Endodermal cell (in vitro differentiated cells): Measurements from ENCODE around the gene HAUS1. TPM values are rescaled to one million over a fixed set of nuclear protein-coding genes. Genes with fewer than 3 reads are reported as not detected.
"Not testable (repeated sequence)": the region's sequence is repeated elsewhere in the genome, so short reads cannot be mapped to it uniquely, and the experiment has no call there.

Experiments
- DNase-seq: peaks from one replicate; pipeline ENCODE4 v3.0.0-alpha.2; 2017
- H3K27ac ChIP-seq: 2 replicates; pipeline ENCODE4 v1.5.1; 2013; ENCODE audit warnings: mild to moderate bottlenecking, low read depth, low read length, moderate library complexity
- H3K27me3 ChIP-seq: 2 replicates; pipeline ENCODE4 v1.6.1; 2013; ENCODE audit warnings: mild to moderate bottlenecking, low read length, moderate library complexity; ENCODE audit not compliant: insufficient read depth, control insufficient read depth, poor library complexity, severe bottlenecking
- H3K36me3 ChIP-seq: 2 replicates; pipeline ENCODE4 v1.7.0; 2013; ENCODE audit warnings: mild to moderate bottlenecking, low read length, moderate library complexity; ENCODE audit not compliant: control insufficient read depth, insufficient read depth
- H3K4me1 ChIP-seq: one replicate; pipeline ENCODE4 v1.7.0; 2013; ENCODE audit warnings: low read length; ENCODE audit not compliant: control insufficient read depth, insufficient read depth
- H3K4me3 ChIP-seq: 2 replicates; pipeline ENCODE4 v1.5.1; 2013; ENCODE audit warnings: mild to moderate bottlenecking, low read length, moderate library complexity
- H3K9ac ChIP-seq: 2 replicates; pipeline ENCODE4 v1.6.1; 2013; ENCODE audit warnings: mild to moderate bottlenecking, low read length, moderate library complexity; ENCODE audit not compliant: poor library complexity, severe bottlenecking; ENCODE audit errors: extremely low read depth
- H3K9me3 ChIP-seq: 2 replicates; pipeline ENCODE4 v1.6.1; 2013; ENCODE audit warnings: mild to moderate bottlenecking, low read length, moderate library complexity; ENCODE audit not compliant: control insufficient read depth
- H3K27ac Mint-ChIP-seq: 2 replicates; pipeline ENCODE4 v1.8.0; 2020; ENCODE audit warnings: mixed read lengths
- H3K27me3 Mint-ChIP-seq: 2 replicates; pipeline ENCODE4 v1.8.0; 2021; ENCODE audit warnings: mild to moderate bottlenecking, mixed read lengths; ENCODE audit not compliant: insufficient read depth
- H3K36me3 Mint-ChIP-seq: 2 replicates; pipeline ENCODE4 v1.8.0; 2020; ENCODE audit warnings: low read depth, mixed read lengths
- H3K4me1 Mint-ChIP-seq: 2 replicates; pipeline ENCODE4 v1.8.0; 2020; ENCODE audit warnings: mixed read lengths
- H3K4me3 Mint-ChIP-seq: 2 replicates; pipeline ENCODE4 v1.8.0; 2020; ENCODE audit warnings: mild to moderate bottlenecking, moderate library complexity, mixed read lengths
- H3K9me3 Mint-ChIP-seq: 2 replicates; pipeline ENCODE4 v1.8.0; 2020; ENCODE audit warnings: mild to moderate bottlenecking, mixed read lengths
- WGBS, 2 experiments: methylation state at CpG; one replicate each; pipeline versions ENCODE4 v1.1.5 to v1.1.7; 2013; ENCODE audit warnings: missing lambda C conversion rate in 2 of 2, mixed read lengths in 1 of 2; ENCODE audit not compliant: insufficient coverage in 1 of 2, insufficient read length in 1 of 2; 5-methylcytosine and 5-hydroxymethylcytosine counted together
- total RNA-seq, 2 donors: library from RNA; stranded (reverse); fragmentation: NEBNext Ultra II Directional in 1 of 2; extraction: Animal tissue kit (Norgen Biotek cat#: 25700) in 1 of 2; gene quantifications; 2 replicates in 1 of 2; 3 replicates in 1 of 2; pipeline ENCODE4 v1.2.1, GENCODE V29; 2021
- TF ChIP-seq, protein P1 (sequence below): fragments of 200-600 bp; sonication (generic); conservative IDR thresholded peaks from 2 replicates; pipeline ENCODE4 v1.5.0; 2021; ENCODE audit warnings: antibody characterized with exemption, mild to moderate bottlenecking

Gene HAUS1
- total RNA-seq, 2 donors from 2014 or later = 80.1 to 130 TPM

DNA sequence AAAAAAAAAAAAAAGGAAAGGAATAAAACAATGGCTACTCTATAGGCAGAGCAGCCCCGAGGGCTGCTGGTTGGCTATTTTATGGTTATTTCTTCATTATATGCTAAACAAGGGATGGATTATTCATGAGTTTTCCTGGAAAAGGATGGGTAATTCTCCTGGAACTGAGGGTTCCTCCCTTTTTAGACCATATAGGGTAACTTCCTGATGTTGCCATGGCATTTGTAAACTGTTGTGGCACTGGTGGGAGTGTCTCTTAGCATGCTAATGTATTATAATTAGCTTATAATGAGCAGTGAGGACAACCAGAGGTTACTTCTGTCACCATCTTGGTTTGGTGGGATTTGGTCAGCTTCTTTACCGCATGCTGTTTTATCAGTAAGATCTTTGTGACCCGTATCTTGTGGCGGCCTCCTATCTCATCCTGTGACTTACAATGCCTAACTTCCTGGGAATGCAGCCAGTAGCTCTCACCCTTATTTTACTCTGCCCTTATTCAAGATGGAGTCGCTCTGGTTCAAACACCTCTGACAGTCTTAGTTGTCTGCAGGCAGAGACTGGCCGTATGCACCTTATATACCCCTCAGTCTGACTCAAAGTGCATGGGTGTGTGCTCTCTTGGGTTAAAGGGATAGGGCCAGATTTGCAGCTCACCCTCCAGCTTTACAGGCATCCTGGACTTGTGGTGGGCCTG, 57.7 kb downstream of the HAUS1 start:
- Histone ChIP-seq H3K4me3 (no peak overlapping the region), H3K9ac (no peak overlapping the region), H3K9me3 (no peaks in the 10 kb centered on the region), H3K27me3 (no peaks in the 10 kb centered on the region), H3K27ac (no peak overlapping the region), H3K36me3 (no peaks in the 10 kb centered on the region), H3K4me1 (no peaks in the 10 kb centered on the region)
- no peaks in the 10 kb centered on the region for H3K9me3 Mint-ChIP-seq
- no peak overlapping the region for H3K27ac Mint-ChIP-seq
- no peaks in the 10 kb centered on the region for H3K36me3 Mint-ChIP-seq
- no peak overlapping the region for H3K4me3 Mint-ChIP-seq
- peaks cover 8% of the 10 kb centered on the region for H3K4me1 Mint-ChIP-seq
- 77 to 93% methylated on average over 3 to 6 of the region's 6 CpGs for WGBS, 2 experiments
- no peak for DNase-seq
- no peaks in the 10 kb centered on the region for H3K27me3 Mint-ChIP-seq
- TF ChIP-seq, protein P1, sequence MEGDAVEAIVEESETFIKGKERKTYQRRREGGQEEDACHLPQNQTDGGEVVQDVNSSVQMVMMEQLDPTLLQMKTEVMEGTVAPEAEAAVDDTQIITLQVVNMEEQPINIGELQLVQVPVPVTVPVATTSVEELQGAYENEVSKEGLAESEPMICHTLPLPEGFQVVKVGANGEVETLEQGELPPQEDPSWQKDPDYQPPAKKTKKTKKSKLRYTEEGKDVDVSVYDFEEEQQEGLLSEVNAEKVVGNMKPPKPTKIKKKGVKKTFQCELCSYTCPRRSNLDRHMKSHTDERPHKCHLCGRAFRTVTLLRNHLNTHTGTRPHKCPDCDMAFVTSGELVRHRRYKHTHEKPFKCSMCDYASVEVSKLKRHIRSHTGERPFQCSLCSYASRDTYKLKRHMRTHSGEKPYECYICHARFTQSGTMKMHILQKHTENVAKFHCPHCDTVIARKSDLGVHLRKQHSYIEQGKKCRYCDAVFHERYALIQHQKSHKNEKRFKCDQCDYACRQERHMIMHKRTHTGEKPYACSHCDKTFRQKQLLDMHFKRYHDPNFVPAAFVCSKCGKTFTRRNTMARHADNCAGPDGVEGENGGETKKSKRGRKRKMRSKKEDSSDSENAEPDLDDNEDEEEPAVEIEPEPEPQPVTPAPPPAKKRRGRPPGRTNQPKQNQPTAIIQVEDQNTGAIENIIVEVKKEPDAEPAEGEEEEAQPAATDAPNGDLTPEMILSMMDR = no peak

- H3K27ac Mint-ChIP-seq = no peak overlapping the region
- no peak for DNase-seq
- H3K9me3 Mint-ChIP-seq = no peaks in the 10 kb centered on the region
- H3K27me3 Mint-ChIP-seq = no peaks in the 10 kb centered on the region
- Histone ChIP-seq H3K9ac (no peak overlapping the region), H3K36me3 (no peaks in the 10 kb centered on the region), H3K4me3 (no peak overlapping the region), H3K9me3 (no peaks in the 10 kb centered on the region), H3K4me1 (no peaks in the 10 kb centered on the region), H3K27ac (no peak overlapping the region), H3K27me3 (no peaks in the 10 kb centered on the region)
- H3K4me1 Mint-ChIP-seq = peaks cover 8% of the 10 kb centered on the region
- no peaks in the 10 kb centered on the region for H3K36me3 Mint-ChIP-seq
- no peak overlapping the region for H3K4me3 Mint-ChIP-seq
- 100% methylated on average over 1 of the region's 3 CpGs; no CpG with 5 or more reads in 1 of the 2 experiments for WGBS, 2 experiments
- TF ChIP-seq, protein P1 = no peak
Measured at GRCh38 chr18:46163091-46163490, 58.9 kb downstream of the HAUS1 start.

- Histone ChIP-seq H3K4me1 (no peaks in the 10 kb centered on the region), H3K4me3 (no peak overlapping the region), H3K9me3 (no peaks in the 10 kb centered on the region), H3K27me3 (no peaks in the 10 kb centered on the region), H3K36me3 (no peaks in the 10 kb centered on the region), H3K27ac (no peak overlapping the region), H3K9ac (no peak overlapping the region)
- Mint-ChIP-seq H3K36me3 (no peaks in the 10 kb centered on the region), H3K27ac (no peak overlapping the region), H3K27me3 (no peaks in the 10 kb centered on the region), H3K4me1 (peaks cover 8% of the 10 kb centered on the region), H3K4me3 (no peak overlapping the region), H3K9me3 (no peaks in the 10 kb centered on the region)
- 91 to 100% methylated on average over 3 to 7 of the region's 7 CpGs for WGBS, 2 experiments
- no peak for DNase-seq
- TF ChIP-seq, protein P1 = no peak
Measured at GRCh38 chr18:46163941-46164499, 59.8 kb downstream of the HAUS1 start.

DNA sequence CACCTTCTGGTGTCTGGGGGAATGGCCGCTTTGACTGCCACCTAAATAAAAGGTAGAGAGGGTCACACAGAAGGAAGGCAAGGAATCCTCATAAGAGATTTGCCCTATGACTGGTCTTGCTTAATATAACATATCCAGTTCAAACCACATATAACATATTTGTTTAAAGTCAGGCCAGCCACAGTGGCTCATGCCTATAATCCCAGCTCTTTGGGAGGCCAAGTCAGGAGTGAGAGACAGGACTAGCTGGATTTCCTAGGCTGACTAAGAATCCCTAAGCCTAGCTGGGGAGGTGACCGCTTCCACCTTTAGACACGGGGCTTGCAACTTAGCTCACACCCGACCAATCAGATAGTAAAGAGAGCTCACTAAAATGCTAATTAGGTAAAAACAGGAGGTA, 60.3 kb downstream of the HAUS1 start:
- not testable (repeated sequence) for H3K36me3 ChIP-seq, H3K27ac Mint-ChIP-seq, H3K9me3 Mint-ChIP-seq

More for the DNA sequence above, 60.3 kb downstream of the HAUS1 start:
- not testable (repeated sequence) for H3K4me3 Mint-ChIP-seq, DNase-seq, H3K4me1 Mint-ChIP-seq, H3K4me1 ChIP-seq, H3K4me3 ChIP-seq, H3K27me3 ChIP-seq, H3K27me3 Mint-ChIP-seq, H3K9me3 ChIP-seq, H3K36me3 Mint-ChIP-seq, H3K9ac ChIP-seq, H3K27ac ChIP-seq
- 93 to 100% methylated on average over 1 to 4 of the region's 4 CpGs for WGBS, 2 experiments
